ENCODE measurements around the gene RBMS3.
"Not testable (repeated sequence)": the region's sequence is repeated elsewhere in the genome, so short reads cannot be mapped to it uniquely, and the experiment has no call there.

Gene RBMS3

DNA sequence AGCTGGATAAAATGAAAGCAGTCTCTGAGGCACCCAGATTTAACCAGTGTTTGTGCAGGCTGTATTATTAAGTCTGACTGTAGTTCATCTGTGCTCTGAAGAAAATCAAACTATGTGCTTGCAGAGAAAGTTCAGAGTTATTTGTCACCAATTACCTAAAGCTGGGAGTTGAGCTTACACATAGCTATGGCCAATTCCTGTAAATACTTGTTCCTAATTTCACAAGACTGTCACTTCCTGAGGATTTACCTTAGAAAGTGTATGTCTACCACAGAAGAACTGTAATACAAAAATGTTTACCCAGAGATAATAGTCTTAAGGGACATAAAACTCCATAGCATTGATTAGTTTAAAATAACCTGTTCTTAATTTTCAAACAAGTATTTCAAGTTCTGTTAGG is 697.2 kb downstream of the RBMS3 start:
- no peak overlapping the region for H3K4me3 ChIP-seq
- H3K27ac ChIP-seq, result peak overlapping the region in 2 of 21 experiments; percentile 1 to 26

GRCh38 chr3:29991198-29991597 is 710.3 kb downstream of the RBMS3 start:
- H3K4me3 ChIP-seq, result no peak overlapping the region

GRCh38 chr3:30002797-30003196 is 721.9 kb downstream of the RBMS3 start:
- Histone ChIP-seq H3K27ac (no peak overlapping the region), H3K4me3 (no peak overlapping the region)

More at GRCh38 chr3:29991198-29991597, 710.3 kb downstream of the RBMS3 start:
- H3K27ac ChIP-seq, result no peak overlapping the region

GRCh38 chr3:30003741-30004140 is 722.9 kb downstream of the RBMS3 start:
- H3K27ac ChIP-seq, result peak overlapping the region in 2 of 21 experiments; percentile 50 to 57
- no peak overlapping the region for H3K4me3 ChIP-seq

DNA sequence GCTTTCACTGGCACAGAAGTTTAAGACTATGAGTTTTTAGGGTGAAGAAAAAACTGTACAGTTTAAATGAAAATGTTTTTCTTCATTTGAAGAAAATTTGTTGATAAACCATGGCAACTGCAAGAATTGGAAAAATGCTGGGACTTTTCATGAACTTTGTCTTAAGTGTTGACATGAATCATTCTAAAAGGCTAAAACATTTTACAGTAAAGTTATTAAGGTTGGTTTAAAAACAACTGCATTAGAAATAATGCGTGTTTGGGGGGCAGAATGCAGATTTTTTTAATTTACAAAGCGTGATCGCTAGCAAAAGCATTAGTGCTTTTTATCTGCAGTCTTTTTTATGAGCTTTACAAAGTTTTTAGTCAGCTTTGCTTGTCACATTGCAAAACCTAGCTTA is 723.6 kb downstream of the RBMS3 start:
- Histone ChIP-seq H3K4me3 (no peak overlapping the region), H3K27ac (peak overlapping the region in 2 of 21 experiments; percentile 22 to 57)

DNA sequence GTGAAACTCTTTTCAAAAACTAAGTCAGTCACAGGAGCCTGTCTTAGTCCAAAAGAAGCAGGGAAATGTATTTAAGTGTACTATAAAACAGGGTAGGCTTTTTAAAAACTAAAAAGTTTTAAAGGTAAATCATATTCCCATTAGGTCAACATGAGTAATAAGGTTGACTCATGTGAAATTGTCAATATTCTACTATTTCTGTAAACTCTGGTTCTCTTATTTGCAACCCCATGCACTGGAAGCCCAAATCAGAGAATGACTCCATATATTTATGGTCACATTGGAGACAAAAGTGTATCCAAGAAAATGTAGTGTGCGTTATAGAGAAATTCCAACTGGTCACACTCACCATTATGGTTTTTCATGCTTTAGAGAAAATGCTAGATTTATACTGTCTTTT is 725.2 kb downstream of the RBMS3 start:
- H3K4me3 ChIP-seq, result no peak overlapping the region

GRCh38 chr3:30007668-30008067 is 726.8 kb downstream of the RBMS3 start:
- Histone ChIP-seq H3K4me3 (no peak overlapping the region), H3K27ac (no peak overlapping the region)

More for the DNA sequence above, 725.2 kb downstream of the RBMS3 start:
- H3K27ac ChIP-seq, result no peak overlapping the region

GRCh38 chr3:30011237-30011803 is 730.4 kb downstream of the RBMS3 start:
- Histone ChIP-seq H3K27ac (no peak overlapping the region), H3K4me3 (no peak overlapping the region)

DNA sequence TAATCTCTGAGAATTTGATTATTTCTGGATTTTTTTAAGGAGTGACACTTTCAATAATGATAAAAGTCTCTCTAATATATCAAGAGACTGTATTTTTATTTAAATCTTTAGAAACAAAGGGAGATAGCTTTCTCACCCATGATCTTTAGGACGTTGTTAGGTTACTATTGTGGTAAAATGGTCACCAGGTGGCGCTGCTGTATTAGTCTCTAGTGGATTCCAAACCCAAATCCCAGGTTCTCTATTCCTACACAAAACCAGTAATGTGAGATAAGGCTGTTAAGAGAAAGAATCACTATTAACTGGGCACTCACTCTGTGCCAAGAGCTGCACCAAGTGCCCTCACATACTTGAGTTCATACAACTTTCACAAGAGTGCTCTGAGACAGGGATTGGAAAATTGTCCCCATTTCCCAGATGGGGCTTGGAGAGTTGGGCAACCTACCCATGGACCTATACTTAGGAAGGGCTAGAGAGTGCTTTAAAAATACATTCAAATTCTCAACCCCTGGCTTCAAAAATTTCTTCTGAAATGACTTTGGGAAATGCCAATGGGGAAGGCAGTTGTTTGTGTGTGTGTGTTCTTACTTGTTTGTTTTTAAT is 732.2 kb downstream of the RBMS3 start:
- H3K4me3 ChIP-seq, result no peak overlapping the region
- H3K27ac ChIP-seq, result no peak overlapping the region

DNA sequence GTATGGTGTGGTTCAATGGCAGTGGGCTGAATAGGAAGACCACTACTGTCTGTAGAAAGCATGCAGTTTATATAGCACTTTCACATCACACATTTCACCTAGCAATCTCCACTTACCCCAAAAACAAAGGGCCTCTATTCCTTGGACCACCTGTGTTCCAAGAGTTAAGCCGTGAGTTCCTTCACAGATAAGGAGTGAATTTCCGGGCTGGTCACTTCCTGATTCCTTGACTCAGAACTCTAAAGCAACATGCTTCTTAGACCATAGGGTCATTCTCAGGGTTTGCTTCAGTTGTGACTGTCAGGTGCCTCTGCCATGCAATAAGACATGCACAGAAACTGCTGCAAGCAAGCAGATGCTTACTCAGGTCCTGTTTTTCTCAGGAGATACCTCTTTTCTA is 737.0 kb downstream of the RBMS3 start:
- Histone ChIP-seq H3K4me3 (no peak overlapping the region), H3K27ac (no peak overlapping the region)

DNA sequence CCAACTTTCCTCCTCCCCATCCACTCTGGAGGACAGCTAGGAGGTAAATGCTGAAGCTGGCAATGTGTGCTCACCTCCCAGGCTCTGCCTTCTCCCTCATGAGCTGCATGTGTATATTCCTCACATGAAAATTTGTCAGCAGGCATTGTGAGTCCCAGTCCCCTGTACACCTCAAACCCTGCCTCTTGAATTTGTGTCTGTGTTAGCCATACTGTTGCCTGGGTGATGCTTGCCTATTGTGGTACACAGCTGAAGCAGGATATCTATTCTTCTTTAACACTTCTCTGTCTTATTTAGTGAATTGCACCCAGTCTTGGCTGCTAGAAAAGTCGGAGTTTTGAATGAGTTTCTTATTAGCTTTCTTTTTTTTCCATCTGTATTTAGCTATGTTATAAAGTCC is 739.5 kb downstream of the RBMS3 start:
- no peak overlapping the region for H3K27ac ChIP-seq
- no peak overlapping the region for H3K4me3 ChIP-seq

DNA sequence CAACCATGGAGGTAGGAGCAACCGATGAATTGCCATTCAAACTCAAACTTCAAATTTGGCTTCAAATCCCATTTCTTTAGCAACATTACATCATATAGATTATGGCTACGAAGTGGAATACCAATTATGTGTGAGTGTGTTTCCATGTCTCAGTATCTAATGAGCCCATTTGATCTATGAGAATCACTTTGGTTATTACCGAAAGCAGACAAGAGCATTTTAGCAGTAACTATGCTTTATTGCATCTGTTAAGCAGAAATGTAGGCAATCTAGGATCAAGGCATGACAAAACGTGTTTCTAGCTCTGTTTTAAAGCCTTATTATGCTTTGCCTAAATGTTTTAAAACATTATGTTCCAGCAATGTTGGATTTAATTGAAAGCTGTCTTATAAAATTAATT is 743.6 kb downstream of the RBMS3 start:
- Histone ChIP-seq H3K27ac (no peak overlapping the region), H3K4me3 (no peak overlapping the region)

- H3K4me3 ChIP-seq, result no peak overlapping the region
- H3K27ac ChIP-seq, result no peak overlapping the region
These were observed 746.0 kb downstream of the RBMS3 start for GRCh38 chr3:30026851-30027250.

DNA sequence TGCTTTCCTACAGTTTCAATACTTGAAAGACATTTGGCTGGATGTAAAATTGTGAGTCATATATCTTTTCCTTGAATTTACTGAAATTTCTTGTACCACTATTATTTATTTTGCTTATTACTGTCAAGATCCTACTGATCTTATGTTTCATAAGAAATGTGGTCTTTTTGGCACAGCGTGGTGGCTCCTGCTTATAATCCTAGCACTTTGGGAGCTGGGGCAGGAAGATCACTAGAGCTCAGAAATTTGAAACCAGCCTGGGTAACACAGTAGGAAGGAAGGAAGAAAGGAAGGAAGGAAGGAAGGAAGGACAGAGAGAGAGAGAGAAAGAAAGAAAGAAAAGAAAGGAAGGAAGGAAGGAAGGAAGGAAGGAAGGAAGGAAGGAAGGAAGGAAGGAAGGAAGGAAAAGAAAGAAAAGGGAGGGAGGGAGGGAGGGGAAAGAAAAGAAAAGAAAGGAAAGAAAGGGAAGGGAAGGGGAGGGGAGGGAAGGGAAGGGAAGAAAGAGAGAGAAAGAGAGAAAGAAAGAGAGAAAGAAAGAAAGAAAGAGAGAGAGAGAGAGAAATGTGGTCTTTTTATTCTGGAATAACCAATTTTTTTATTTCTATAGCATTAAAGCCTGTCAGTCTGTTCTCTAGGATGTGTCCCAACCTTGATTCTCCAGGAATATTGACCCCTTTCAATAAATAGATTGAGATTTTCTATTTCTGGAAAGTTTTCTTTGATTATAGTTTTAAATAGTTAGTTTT is 753.5 kb downstream of the RBMS3 start:
- Histone ChIP-seq H3K27ac (no peak overlapping the region), H3K4me3 (no peak overlapping the region)

GRCh38 chr3:30035935-30036567 is 755.2 kb downstream of the RBMS3 start:
- Histone ChIP-seq H3K27ac (no peak overlapping the region), H3K4me3 (no peak overlapping the region)

- Histone ChIP-seq H3K27ac (no peak overlapping the region), H3K4me3 (no peak overlapping the region)
These were observed 759.3 kb downstream of the RBMS3 start for GRCh38 chr3:30040126-30040525.

- not testable (repeated sequence) for H3K27ac ChIP-seq, H3K4me3 ChIP-seq
These were observed 760.6 kb downstream of the RBMS3 start for GRCh38 chr3:30041481-30041880.

- Histone ChIP-seq H3K4me3 (no peak overlapping the region), H3K27ac (no peak overlapping the region)
These were observed 761.5 kb downstream of the RBMS3 start for GRCh38 chr3:30042274-30042859.

DNA sequence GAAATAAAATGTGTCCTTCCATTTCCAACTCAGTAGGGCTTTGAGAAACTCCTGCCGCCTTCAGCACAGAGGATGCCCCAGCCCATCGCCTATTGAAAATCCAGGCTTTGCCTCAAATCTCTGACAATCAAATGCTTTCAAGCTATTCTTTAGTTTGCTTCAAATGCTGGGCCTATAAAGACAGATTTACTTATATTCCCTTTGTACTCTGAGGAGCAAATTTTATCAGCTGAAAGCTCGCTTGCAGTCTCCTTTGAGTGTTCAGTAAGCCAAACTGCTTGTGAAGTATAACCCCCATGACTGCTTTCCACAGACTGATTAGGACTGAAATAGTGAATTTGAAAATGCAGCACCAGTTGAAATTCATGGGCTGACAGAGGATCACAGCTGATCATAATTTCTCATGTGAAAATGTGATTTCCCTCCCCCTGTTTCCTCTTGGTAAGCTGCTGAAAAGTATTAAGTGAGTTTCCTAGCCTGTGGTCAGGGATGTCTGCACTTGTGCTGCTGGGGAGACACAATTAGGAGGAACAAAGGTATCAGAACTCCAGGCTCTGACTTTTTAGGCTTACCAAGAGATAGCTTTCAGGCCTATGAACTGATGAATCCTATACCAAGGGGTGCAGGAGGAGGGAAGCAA is 762.2 kb downstream of the RBMS3 start:
- Histone ChIP-seq H3K27ac (no peak overlapping the region), H3K4me3 (no peak overlapping the region)

GRCh38 chr3:30044515-30044914 is 763.6 kb downstream of the RBMS3 start:
- H3K4me3 ChIP-seq, result no peak overlapping the region
- no peak overlapping the region for H3K27ac ChIP-seq

Data from skin epidermis (tissue), 12 donors.